ENCODE results near the gene HOXB7. TPM values are rescaled to one million over a fixed set of nuclear protein-coding genes. Genes with fewer than 3 reads are reported as not detected.

Gene HOXB7
- total and polyA plus RNA-seq, 10 of the 15 experiments (the other 5 are each of a cell fraction or from before 2014, with no cell fraction given): 2.8 to 7.4 (median 4.2) TPM

DNA sequence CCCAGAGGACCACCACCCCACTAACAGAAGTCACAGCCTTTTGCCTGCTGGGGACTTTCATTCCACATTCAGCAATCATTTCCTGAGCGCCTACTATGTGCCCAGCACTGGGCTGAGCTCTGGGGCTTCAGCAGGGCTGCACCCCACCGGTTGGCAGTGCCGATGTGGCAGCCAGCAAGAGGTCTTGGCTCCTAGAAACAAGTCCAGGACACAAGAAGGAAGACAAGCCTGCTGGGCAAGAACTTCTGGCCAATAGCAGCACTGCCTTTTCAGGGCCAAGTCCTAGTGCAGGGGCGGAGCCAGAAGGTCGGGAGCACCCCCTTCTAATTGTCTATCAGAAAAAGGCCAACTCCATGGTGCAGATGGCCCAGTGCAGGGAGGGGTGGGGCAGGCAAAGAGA is 28.3 kb upstream of the HOXB7 start:
- 70% methylated on average over 5 of the region's 5 CpGs for WGBS (ENCODE audit: insufficient coverage, insufficient replicate concordance, low lambda C conversion rate, missing lambda C conversion rate)
- H3K27me3 ChIP-seq (replicated peaks in 1 of 2; ENCODE audit: control insufficient read depth in 2 of 2, insufficient read depth in 2 of 2, low read length in 1 of 2): peaks cover 5 to 27% of the 10 kb centered on the region in 2 experiments
- no peak for DNase-seq (ENCODE audit: low read depth, low spot score)
- H3K9me3 ChIP-seq (replicated peaks; ENCODE audit: control insufficient read depth, insufficient read depth, low read length): no peaks in the 10 kb centered on the region
- H4K20me1 ChIP-seq (ENCODE audit: control insufficient read depth, insufficient read depth): no peaks in the 10 kb centered on the region
- no TSS peak for BruUV-seq (replicated peaks)
- H2AFZ ChIP-seq (ENCODE audit: control insufficient read depth, low read depth, low read length): no peak overlapping the region
- FAIRE-seq: no peak
- ChIA-PET POLR2A (no interaction called here), CTCF (interaction anchor here (0.8 to 1.5 kb wide), 3 partner anchors 10 to 39 kb away, joined by 3 read pairs; no protein-coding TSS in a partner anchor), SMC1A (ENCODE audit: uncharacterized antibody, unreplicated experiment) (no interaction called here), RAD21 (ENCODE audit: unreplicated experiment) (no interaction called here)
- no peak overlapping the region for H3K4me3 ChIP-seq
- H3K79me2 ChIP-seq (ENCODE audit: control insufficient read depth, insufficient read depth, low read length): no peaks in the 10 kb centered on the region
- TF ChIP-seq BHLHE40 (IDR thresholded peaks at IDR 0.05; ENCODE audit: borderline replicate concordance in 1 of 2, low read depth in 2 of 2, low read length in 1 of 2) (no peak), CBFB (IDR thresholded peaks at IDR 0.05; ENCODE audit: low read depth) (no peak), MYB (IDR thresholded peaks at IDR 0.05; ENCODE audit: borderline replicate concordance, low read depth, low read length) (no peak), CBX3 (IDR thresholded peaks at IDR 0.05; ENCODE audit: borderline replicate concordance, low read depth) (no peak), RBBP5 (conservative IDR thresholded peaks at IDR 0.05) (no peak), GABPA (IDR thresholded peaks at IDR 0.05; ENCODE audit: low read depth) (no peak), ZNF207 (IDR thresholded peaks at IDR 0.05; ENCODE audit: borderline replicate concordance) (no peak), TAF1 (IDR thresholded peaks at IDR 0.05; ENCODE audit: borderline replicate concordance, low read depth, low read length) (no peak)
- TF ChIP-seq, protein P1, sequence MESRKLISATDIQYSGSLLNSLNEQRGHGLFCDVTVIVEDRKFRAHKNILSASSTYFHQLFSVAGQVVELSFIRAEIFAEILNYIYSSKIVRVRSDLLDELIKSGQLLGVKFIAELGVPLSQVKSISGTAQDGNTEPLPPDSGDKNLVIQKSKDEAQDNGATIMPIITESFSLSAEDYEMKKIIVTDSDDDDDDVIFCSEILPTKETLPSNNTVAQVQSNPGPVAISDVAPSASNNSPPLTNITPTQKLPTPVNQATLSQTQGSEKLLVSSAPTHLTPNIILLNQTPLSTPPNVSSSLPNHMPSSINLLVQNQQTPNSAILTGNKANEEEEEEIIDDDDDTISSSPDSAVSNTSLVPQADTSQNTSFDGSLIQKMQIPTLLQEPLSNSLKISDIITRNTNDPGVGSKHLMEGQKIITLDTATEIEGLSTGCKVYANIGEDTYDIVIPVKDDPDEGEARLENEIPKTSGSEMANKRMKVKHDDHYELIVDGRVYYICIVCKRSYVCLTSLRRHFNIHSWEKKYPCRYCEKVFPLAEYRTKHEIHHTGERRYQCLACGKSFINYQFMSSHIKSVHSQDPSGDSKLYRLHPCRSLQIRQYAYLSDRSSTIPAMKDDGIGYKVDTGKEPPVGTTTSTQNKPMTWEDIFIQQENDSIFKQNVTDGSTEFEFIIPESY (IDR thresholded peaks at IDR 0.05): no peak
- no peak overlapping the region for H3K27ac ChIP-seq (ENCODE audit: control insufficient read depth, insufficient read depth)
- ATAC-seq: no peak; the same call in 2 of the 3 replicates
- intact Hi-C loops (cut with micrococcal nuclease; ENCODE audit: unreplicated experiment): no loop called here
- H3K4me1 ChIP-seq (ENCODE audit: control insufficient read depth, insufficient read depth, low read length): no peaks in the 10 kb centered on the region
- in situ Hi-C loops (cut with MboI): no loop called here
- no peaks in the 10 kb centered on the region for H3K36me3 ChIP-seq (ENCODE audit: control insufficient read depth in 2 of 2, insufficient read depth in 2 of 2, low read length in 1 of 2)
- H3K9ac ChIP-seq (ENCODE audit: control insufficient read depth, insufficient read depth, low read length): no peak overlapping the region
- H3K4me2 ChIP-seq (ENCODE audit: control insufficient read depth, insufficient read depth): no peak overlapping the region

Data from GM12878 (cell line).